A673 (cell line): Measurements from ENCODE around the gene PARD3. TPM values are rescaled to one million over a fixed set of nuclear protein-coding genes. Genes with fewer than 3 reads are reported as not detected.

Source experiments
- BruUV-seq: library from RNA; stranded (reverse); fragments of 400-500 nt; replicated peaks from 2 replicates; lab custom pipeline; 2021; lab: Mats Ljungman, UMichigan
- CTCF ChIA-PET: fragments of 300-600 bp; sonication (Branson Sonifier 250); formaldehyde crosslinking; loops from one replicate; lab custom pipeline; 2022; ENCODE audit warnings: antibody characterized with exemption; lab: Charles Lee
- POLR2A ChIA-PET: fragments of 300-600 bp; sonication (Branson Sonifier 250); formaldehyde crosslinking; loops from one replicate; lab custom pipeline; 2022; ENCODE audit warnings: antibody characterized with exemption; ENCODE audit not compliant: low non-redundant PET; lab: Charles Lee
- DNase-seq: peaks from one replicate; pipeline ENCODE4 v3.0.0-alpha.2; 2015; ENCODE audit warnings: low spot score
- H3K27ac ChIP-seq: fragments of 200-600 bp; sonication (generic); 2 replicates; pipeline ENCODE4 v1.5.1; 2016; ENCODE audit warnings: mixed run types, low read depth, mild to moderate bottlenecking, mixed read lengths, antibody characterized with exemption, low read length; ENCODE audit not compliant: poor library complexity, severe bottlenecking
- H3K27me3 ChIP-seq: fragments of 200-600 bp; sonication (generic); replicated peaks from 2 replicates; pipeline ENCODE4 v1.6.1; 2017; ENCODE audit warnings: mixed run types, low read depth, mild to moderate bottlenecking, mixed read lengths, antibody characterized with exemption, low read length; ENCODE audit not compliant: insufficient read depth, poor library complexity
- H3K36me3 ChIP-seq: fragments of 200-600 bp; sonication (generic); 2 replicates; pipeline ENCODE4 v1.6.1; 2016; ENCODE audit warnings: mixed run types, mild to moderate bottlenecking, mixed read lengths, antibody characterized with exemption, low read length; ENCODE audit not compliant: insufficient read depth, poor library complexity, severe bottlenecking
- H3K4me1 ChIP-seq: fragments of 200-600 bp; sonication (generic); 2 replicates; pipeline ENCODE4 v1.6.1; 2017; ENCODE audit warnings: mixed run types, mild to moderate bottlenecking, mixed read lengths, antibody characterized with exemption, low read length; ENCODE audit not compliant: insufficient read depth, poor library complexity, severe bottlenecking
- H3K4me3 ChIP-seq: fragments of 200-600 bp; sonication (generic); 2 replicates; pipeline ENCODE4 v1.5.1; 2016; ENCODE audit warnings: low read depth, mixed run types, mild to moderate bottlenecking, mixed read lengths, low read length; ENCODE audit not compliant: poor library complexity, severe bottlenecking
- H3K9me3 ChIP-seq: fragments of 200-600 bp; sonication (generic); 2 replicates; pipeline ENCODE4 v1.6.1; 2016; ENCODE audit warnings: mixed run types, low read depth, mild to moderate bottlenecking, mixed read lengths, antibody characterized with exemption, low read length; ENCODE audit not compliant: poor library complexity, severe bottlenecking
- EZH2 ChIP-seq: fragments of 200-600 bp; sonication (generic); IDR thresholded peaks from 2 replicates; pipeline ENCODE4 v1.6.1; 2017; ENCODE audit warnings: borderline replicate concordance, low read depth, mild to moderate bottlenecking, mixed read lengths, antibody characterized with exemption, low read length; ENCODE audit not compliant: poor library complexity, severe bottlenecking
- intact Hi-C: fragments of 100-400 bp; cut with micrococcal nuclease; formaldehyde crosslinking; loops from one replicate; pipeline ENCODE4 v1.10.0; 2022; ENCODE audit not compliant: unreplicated experiment
- total RNA-seq: library from RNA; stranded (reverse); gene quantifications from 2 replicates; pipeline ENCODE4 v1.2.3, GENCODE V29; 2021
- TF ChIP-seq, protein P1 (sequence below): fragments of 300-800, 200-600 bp; sonication (generic); conservative IDR thresholded peaks from 2 replicates; pipeline ENCODE4 v1.5.1; 2017; ENCODE audit warnings: low read depth, mild to moderate bottlenecking, antibody characterized with exemption, low read length, moderate library complexity, mixed read lengths

PARD3 gene
- total RNA-seq, 1 experiment from 2014 or later, result 28.0 TPM

- ChIA-PET POLR2A (no interaction called here), CTCF (no interaction called here)
- no TSS peak for BruUV-seq
- Histone ChIP-seq H3K4me1 (no peaks in the 10 kb centered on the region), H3K4me3 (no peak overlapping the region), H3K36me3 (no peaks in the 10 kb centered on the region), H3K27me3 (no peaks in the 10 kb centered on the region), H3K9me3 (no peaks in the 10 kb centered on the region), H3K27ac (no peak overlapping the region)
- DNase-seq, result no peak
- TF ChIP-seq, protein P1, sequence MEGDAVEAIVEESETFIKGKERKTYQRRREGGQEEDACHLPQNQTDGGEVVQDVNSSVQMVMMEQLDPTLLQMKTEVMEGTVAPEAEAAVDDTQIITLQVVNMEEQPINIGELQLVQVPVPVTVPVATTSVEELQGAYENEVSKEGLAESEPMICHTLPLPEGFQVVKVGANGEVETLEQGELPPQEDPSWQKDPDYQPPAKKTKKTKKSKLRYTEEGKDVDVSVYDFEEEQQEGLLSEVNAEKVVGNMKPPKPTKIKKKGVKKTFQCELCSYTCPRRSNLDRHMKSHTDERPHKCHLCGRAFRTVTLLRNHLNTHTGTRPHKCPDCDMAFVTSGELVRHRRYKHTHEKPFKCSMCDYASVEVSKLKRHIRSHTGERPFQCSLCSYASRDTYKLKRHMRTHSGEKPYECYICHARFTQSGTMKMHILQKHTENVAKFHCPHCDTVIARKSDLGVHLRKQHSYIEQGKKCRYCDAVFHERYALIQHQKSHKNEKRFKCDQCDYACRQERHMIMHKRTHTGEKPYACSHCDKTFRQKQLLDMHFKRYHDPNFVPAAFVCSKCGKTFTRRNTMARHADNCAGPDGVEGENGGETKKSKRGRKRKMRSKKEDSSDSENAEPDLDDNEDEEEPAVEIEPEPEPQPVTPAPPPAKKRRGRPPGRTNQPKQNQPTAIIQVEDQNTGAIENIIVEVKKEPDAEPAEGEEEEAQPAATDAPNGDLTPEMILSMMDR, result no peak
- no peak for TF ChIP-seq EZH2
- intact Hi-C loops, result no loop called here
These were observed 135.9 kb downstream of the PARD3 start for GRCh38 chr10:34679177-34679576.

DNA sequence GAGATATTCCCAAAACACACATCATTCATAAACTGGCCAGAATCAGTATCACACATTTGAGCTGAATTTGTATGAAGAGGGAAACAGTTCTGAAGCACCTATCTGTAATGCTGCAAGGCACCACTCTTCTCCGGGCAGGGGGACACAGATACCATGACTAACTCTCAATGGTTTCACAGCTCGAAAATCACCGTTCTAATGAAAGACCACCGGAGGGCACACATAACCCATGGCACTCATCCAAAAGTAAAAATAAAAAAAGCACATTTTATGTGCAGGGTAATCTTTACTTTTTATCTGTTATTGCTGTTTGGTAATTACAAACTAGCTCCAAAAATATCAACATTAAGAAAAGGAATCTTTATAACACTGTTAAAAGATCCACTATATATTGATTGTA, 137.5 kb downstream of the PARD3 start:
- Histone ChIP-seq H3K27ac (no peak overlapping the region), H3K36me3 (no peaks in the 10 kb centered on the region), H3K4me1 (no peaks in the 10 kb centered on the region), H3K4me3 (no peak overlapping the region), H3K27me3 (no peaks in the 10 kb centered on the region), H3K9me3 (no peaks in the 10 kb centered on the region)
- ChIA-PET POLR2A (no interaction called here), CTCF (interaction anchor here (1.0 kb wide), 1 partner anchor 260 kb away, joined by 3 read pairs; no protein-coding TSS in a partner anchor)
- TF ChIP-seq, protein P1, result peak; percentile 40
- TF ChIP-seq EZH2, result no peak
- peak; percentile 32 for DNase-seq
- BruUV-seq, result no TSS peak
- intact Hi-C loops, result no loop called here

DNA sequence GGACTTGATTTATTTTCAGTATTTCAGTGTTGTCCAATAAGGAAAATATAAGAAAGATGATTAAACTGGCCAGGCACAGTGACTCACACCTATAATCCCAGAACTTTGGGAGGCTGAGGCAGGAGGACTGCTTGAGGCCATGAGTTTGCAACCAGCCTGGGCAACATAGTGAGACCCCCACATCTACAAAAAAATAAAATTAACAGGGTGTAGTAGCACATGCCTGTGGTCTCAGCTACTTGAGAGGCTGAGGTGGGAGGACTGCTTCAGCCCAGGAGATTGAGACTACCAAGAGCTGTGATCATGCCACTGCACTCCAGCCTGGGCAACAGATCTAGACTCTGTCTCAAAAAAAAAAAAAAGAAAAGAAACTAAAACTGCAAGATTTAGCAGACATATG, 138.0 kb downstream of the PARD3 start:
- H3K36me3 ChIP-seq, result no peaks in the 10 kb centered on the region
- DNase-seq, result no peak
- ChIA-PET CTCF (interaction anchor here (0.7 to 1.0 kb wide), 2 partner anchors 156 to 261 kb away, joined by 3 to 4 read pairs; no protein-coding TSS in a partner anchor), POLR2A (no interaction called here)
- H3K9me3 ChIP-seq, result no peaks in the 10 kb centered on the region
- intact Hi-C loops, result no loop called here
- no peak for TF ChIP-seq EZH2
- TF ChIP-seq, protein P1, result no peak
- H3K4me1 ChIP-seq, result no peaks in the 10 kb centered on the region
- no peaks in the 10 kb centered on the region for H3K27me3 ChIP-seq
- BruUV-seq, result no TSS peak
- H3K27ac ChIP-seq, result no peak overlapping the region
- no peak overlapping the region for H3K4me3 ChIP-seq
